HL-60 (cell line): ENCODE measurements around the gene LIN52.

Experiments used
- GABPA ChIP-seq: IDR thresholded peaks from 2 replicates; pipeline ENCODE4 v1.6.1; 2012; ENCODE audit warnings: low read depth
- POLR2AphosphoS5 ChIP-seq: IDR thresholded peaks from 2 replicates; pipeline ENCODE4 v1.6.1; 2012; ENCODE audit warnings: low read depth
- REST ChIP-seq: IDR thresholded peaks from 2 replicates; pipeline ENCODE4 v1.6.1; 2012; ENCODE audit warnings: low read depth; ENCODE audit not compliant: insufficient replicate concordance
- SPI1 ChIP-seq: IDR thresholded peaks from 2 replicates; pipeline ENCODE4 v1.6.1; 2012; ENCODE audit warnings: low read depth, mild to moderate bottlenecking, borderline replicate concordance
- TF ChIP-seq, protein P1 (sequence below): IDR thresholded peaks from one replicate; pipeline ENCODE4 v1.5.1; 2011; ENCODE audit warnings: low read length, control low read depth, inconsistent platforms; ENCODE audit not compliant: insufficient read depth

- TF ChIP-seq, protein P1, sequence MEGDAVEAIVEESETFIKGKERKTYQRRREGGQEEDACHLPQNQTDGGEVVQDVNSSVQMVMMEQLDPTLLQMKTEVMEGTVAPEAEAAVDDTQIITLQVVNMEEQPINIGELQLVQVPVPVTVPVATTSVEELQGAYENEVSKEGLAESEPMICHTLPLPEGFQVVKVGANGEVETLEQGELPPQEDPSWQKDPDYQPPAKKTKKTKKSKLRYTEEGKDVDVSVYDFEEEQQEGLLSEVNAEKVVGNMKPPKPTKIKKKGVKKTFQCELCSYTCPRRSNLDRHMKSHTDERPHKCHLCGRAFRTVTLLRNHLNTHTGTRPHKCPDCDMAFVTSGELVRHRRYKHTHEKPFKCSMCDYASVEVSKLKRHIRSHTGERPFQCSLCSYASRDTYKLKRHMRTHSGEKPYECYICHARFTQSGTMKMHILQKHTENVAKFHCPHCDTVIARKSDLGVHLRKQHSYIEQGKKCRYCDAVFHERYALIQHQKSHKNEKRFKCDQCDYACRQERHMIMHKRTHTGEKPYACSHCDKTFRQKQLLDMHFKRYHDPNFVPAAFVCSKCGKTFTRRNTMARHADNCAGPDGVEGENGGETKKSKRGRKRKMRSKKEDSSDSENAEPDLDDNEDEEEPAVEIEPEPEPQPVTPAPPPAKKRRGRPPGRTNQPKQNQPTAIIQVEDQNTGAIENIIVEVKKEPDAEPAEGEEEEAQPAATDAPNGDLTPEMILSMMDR, result no peak
- TF ChIP-seq REST (no peak), POLR2AphosphoS5 (no peak), GABPA (no peak), SPI1 (no peak)
Observed at GRCh38 chr14:74239848-74240793, 155.4 kb downstream of the LIN52 start.
